Caco-2 (cell line): ENCODE measurements around the gene WDFY2. TPM values are rescaled to one million over a fixed set of nuclear protein-coding genes. Genes with fewer than 3 reads are reported as not detected.

Source experiments
- Bru-seq: library from RNA; stranded (reverse); fragments of 400-500 nt; gene quantifications from one replicate; lab custom pipeline; 2021; lab: Mats Ljungman, UMichigan
- BruChase-seq, 2 experiments: library from RNA; stranded (reverse); fragments of 400-500 nt; gene quantifications; one replicate each; lab custom pipeline; 2021; lab: Mats Ljungman, UMichigan
- BruUV-seq: library from RNA; stranded (reverse); fragments of 400-500 nt; replicated peaks from 2 replicates; lab custom pipeline; 2021; lab: Mats Ljungman, UMichigan
- CTCF ChIA-PET: fragments of 300-600 bp; sonication (Branson Sonifier 250); formaldehyde crosslinking; loops from one replicate; lab custom pipeline; 2022; ENCODE audit warnings: antibody characterized with exemption; lab: Charles Lee
- POLR2A ChIA-PET: fragments of 300-600 bp; sonication (Branson Sonifier 250); formaldehyde crosslinking; loops from one replicate; lab custom pipeline; 2022; ENCODE audit warnings: antibody characterized with exemption; lab: Charles Lee
- DNase-seq, 2 experiments: peaks; one replicate each; pipeline versions ENCODE4 v3.0.0 to v3.0.0-alpha.2; 2020 to 2022
- H3K27me3 ChIP-seq: replicated peaks from 2 replicates; pipeline ENCODE4 v1.6.0; 2011; ENCODE audit warnings: low read length; ENCODE audit not compliant: control insufficient read depth, insufficient read depth
- H3K36me3 ChIP-seq: 2 replicates; pipeline ENCODE4 v1.5.1; 2011; ENCODE audit warnings: low read length; ENCODE audit not compliant: control insufficient read depth, insufficient read depth
- H3K4me1 ChIP-seq: fragments of 250-450 bp; sonication (Bioruptor Pico); 2 replicates; pipeline ENCODE4 v1.5.1; 2020; ENCODE audit warnings: mild to moderate bottlenecking
- H3K4me3 ChIP-seq: 2 replicates; pipeline ENCODE4 v1.5.1; 2011; ENCODE audit warnings: low read depth, mild to moderate bottlenecking, control low read depth, low read length
- H3K9me3 ChIP-seq: fragments of 250-450 bp; sonication (Bioruptor Pico); 2 replicates; pipeline ENCODE4 v1.5.1; 2020; ENCODE audit warnings: mild to moderate bottlenecking, moderate library complexity
- H3K27ac Mint-ChIP-seq: one replicate; pipeline ENCODE4 v1.8.0; 2022; ENCODE audit warnings: mixed read lengths; ENCODE audit not compliant: unreplicated experiment
- H3K27me3 Mint-ChIP-seq: one replicate; pipeline ENCODE4 v1.8.0; 2022; ENCODE audit warnings: mixed read lengths; ENCODE audit not compliant: insufficient read depth, unreplicated experiment
- H3K36me3 Mint-ChIP-seq: one replicate; pipeline ENCODE4 v1.8.0; 2022; ENCODE audit warnings: mild to moderate bottlenecking, mixed read lengths; ENCODE audit not compliant: insufficient read depth, unreplicated experiment
- H3K4me1 Mint-ChIP-seq: one replicate; pipeline ENCODE4 v1.8.0; 2022; ENCODE audit warnings: low read depth, mixed read lengths; ENCODE audit not compliant: unreplicated experiment
- H3K4me3 Mint-ChIP-seq: one replicate; pipeline ENCODE4 v1.8.0; 2022; ENCODE audit warnings: mild to moderate bottlenecking, moderate library complexity, mixed read lengths; ENCODE audit not compliant: unreplicated experiment
- H3K9me3 Mint-ChIP-seq: one replicate; pipeline ENCODE4 v1.8.0; 2022; ENCODE audit warnings: mixed read lengths; ENCODE audit not compliant: unreplicated experiment
- intact Hi-C: fragments of 100-400 bp; cut with micrococcal nuclease; formaldehyde crosslinking; loops from one replicate; pipeline ENCODE4 v1.10.0; 2022; ENCODE audit not compliant: unreplicated experiment
- long read RNA-seq: library from polyadenylated mRNA; stranded (forward); transcript quantifications from one replicate; pipeline ENCODE4 v2.0.0, GENCODE V29; 2022
- total RNA-seq: library from RNA; stranded (reverse); gene quantifications from 2 replicates; pipeline ENCODE4 v1.2.3, GENCODE V29; 2022
- TF ChIP-seq, protein P1 (sequence below), 2 experiments: fragments of 200-600 bp in 1 of 2; IDR thresholded peaks; 1 replicate in 1 of 2; 2 replicates in 1 of 2; pipeline versions ENCODE4 v1.5.1 to v1.8.0; 2011 to 2022; ENCODE audit warnings: antibody characterized with exemption in 1 of 2, control low read depth in 1 of 2, inconsistent platforms in 1 of 2, low read depth in 1 of 2, low read length in 1 of 2, mild to moderate bottlenecking in 1 of 2, moderate library complexity in 1 of 2; ENCODE audit not compliant: insufficient read depth in 1 of 2, severe bottlenecking in 1 of 2, unreplicated experiment in 1 of 2

Gene WDFY2, protein sequence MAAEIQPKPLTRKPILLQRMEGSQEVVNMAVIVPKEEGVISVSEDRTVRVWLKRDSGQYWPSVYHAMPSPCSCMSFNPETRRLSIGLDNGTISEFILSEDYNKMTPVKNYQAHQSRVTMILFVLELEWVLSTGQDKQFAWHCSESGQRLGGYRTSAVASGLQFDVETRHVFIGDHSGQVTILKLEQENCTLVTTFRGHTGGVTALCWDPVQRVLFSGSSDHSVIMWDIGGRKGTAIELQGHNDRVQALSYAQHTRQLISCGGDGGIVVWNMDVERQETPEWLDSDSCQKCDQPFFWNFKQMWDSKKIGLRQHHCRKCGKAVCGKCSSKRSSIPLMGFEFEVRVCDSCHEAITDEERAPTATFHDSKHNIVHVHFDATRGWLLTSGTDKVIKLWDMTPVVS
- 6.3 and 9.2 TPM in 2 replicates for total RNA-seq
- Bru-seq, nascent RNA, result percentile 65 among the genes with signal in this experiment
- BruChase-seq, experiment 1, labeled RNA remaining after a 2-hour chase, result percentile 60 among the genes with signal in this experiment
- percentile 54 among the genes with signal in this experiment for BruChase-seq, experiment 2, labeled RNA remaining after a 6-hour chase
- long read RNA-seq, full-length matches to known transcripts, result 7 of 14 reads
- long read RNA-seq, partial matches to known transcripts, result 1 of 14 reads
- long read RNA-seq, other reads (novel, unspliced or antisense), result 6 of 14 reads

DNA sequence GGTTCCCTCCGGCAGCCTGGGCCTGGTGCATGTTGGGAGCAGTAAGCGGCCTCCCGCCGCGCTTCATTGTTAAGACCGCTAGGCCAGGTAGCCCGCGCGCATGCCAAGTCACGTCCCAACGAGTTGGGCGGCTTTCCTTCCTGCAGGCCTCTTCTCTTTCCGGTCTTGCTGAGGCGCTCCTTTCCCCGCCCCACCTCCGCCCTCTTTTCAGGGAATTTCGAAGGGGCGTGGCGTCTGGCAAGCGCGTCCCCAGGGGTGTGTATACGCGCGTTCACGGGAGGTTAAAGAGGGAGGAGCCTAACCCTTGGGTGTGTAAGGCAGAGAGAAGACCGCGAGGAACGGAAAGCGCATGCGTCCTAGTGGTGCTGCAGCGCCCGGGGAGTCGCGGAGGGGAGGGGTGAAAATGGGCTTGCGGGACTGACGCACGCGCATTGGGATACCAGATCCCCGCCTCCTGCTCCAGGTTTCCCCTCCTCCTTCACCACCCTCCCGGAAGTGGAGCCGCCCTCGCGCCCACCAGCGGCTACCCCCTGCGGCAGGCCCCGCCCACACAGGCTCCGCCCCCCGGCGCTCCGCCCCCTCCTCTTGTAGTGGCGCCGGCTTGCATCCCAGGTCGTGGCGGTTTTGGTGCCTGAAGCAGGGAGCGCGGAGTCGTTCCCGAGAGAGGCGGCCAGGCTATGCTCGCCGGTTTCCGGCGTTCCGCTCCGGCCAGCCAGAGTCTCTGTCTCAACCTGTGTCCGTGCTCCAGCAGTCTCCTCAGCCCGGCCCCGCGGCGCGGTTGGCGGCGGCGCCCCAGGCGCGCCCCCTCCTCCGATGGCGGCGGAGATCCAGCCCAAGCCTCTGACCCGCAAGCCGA is at the start of gene WDFY2:
WDFY2 (plus strand) TSS at position 588 of the 856 bp plus-strand sequence; CDS start at position 814, 226 bp downstream.
- peaks cover 21% of the 10 kb centered on the region for H3K4me1 ChIP-seq
- POLR2A ChIA-PET, result interaction anchor here (0.6 to 1.2 kb wide), 3 partner anchors 124 to 138 kb away, joined by 3 to 18 read pairs (median 3); partner anchors contain the start of gene INTS6
- no peaks in the 10 kb centered on the region for H3K36me3 ChIP-seq
- Mint-ChIP-seq H3K9me3 (peaks cover 4% of the 10 kb centered on the region), H3K27ac (peak within 1 kb of the TSS; percentile 38), H3K27me3 (peaks cover under 1% of the 10 kb centered on the region), H3K36me3 (no peaks in the 10 kb centered on the region), H3K4me3 (peak within 1 kb of the TSS; percentile 75), H3K4me1 (peaks cover 7% of the 10 kb centered on the region)
- TF ChIP-seq, protein P1, sequence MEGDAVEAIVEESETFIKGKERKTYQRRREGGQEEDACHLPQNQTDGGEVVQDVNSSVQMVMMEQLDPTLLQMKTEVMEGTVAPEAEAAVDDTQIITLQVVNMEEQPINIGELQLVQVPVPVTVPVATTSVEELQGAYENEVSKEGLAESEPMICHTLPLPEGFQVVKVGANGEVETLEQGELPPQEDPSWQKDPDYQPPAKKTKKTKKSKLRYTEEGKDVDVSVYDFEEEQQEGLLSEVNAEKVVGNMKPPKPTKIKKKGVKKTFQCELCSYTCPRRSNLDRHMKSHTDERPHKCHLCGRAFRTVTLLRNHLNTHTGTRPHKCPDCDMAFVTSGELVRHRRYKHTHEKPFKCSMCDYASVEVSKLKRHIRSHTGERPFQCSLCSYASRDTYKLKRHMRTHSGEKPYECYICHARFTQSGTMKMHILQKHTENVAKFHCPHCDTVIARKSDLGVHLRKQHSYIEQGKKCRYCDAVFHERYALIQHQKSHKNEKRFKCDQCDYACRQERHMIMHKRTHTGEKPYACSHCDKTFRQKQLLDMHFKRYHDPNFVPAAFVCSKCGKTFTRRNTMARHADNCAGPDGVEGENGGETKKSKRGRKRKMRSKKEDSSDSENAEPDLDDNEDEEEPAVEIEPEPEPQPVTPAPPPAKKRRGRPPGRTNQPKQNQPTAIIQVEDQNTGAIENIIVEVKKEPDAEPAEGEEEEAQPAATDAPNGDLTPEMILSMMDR (IDR thresholded peaks at IDR 0.05; ENCODE audit: insufficient read depth in 1 of 2, low read depth in 1 of 2, low read length in 1 of 2, severe bottlenecking in 1 of 2, unreplicated experiment in 1 of 2), result peak in 1 of 2 experiments; percentile 24
- H3K9me3 ChIP-seq, result no peaks in the 10 kb centered on the region
- H3K4me3 ChIP-seq, result peak within 1 kb of the TSS; percentile 70
- no TSS peak for BruUV-seq
- CTCF ChIA-PET, result no interaction called here
- intact Hi-C loops, result loop anchor here (1.0 to 5.0 kb wide), 5 partner anchors 27 to 220 kb away; partner anchors contain the start of genes DHRS12 and INTS6
- peak; percentile 99 to 100 for DNase-seq
- no peaks in the 10 kb centered on the region for H3K27me3 ChIP-seq

DNA sequence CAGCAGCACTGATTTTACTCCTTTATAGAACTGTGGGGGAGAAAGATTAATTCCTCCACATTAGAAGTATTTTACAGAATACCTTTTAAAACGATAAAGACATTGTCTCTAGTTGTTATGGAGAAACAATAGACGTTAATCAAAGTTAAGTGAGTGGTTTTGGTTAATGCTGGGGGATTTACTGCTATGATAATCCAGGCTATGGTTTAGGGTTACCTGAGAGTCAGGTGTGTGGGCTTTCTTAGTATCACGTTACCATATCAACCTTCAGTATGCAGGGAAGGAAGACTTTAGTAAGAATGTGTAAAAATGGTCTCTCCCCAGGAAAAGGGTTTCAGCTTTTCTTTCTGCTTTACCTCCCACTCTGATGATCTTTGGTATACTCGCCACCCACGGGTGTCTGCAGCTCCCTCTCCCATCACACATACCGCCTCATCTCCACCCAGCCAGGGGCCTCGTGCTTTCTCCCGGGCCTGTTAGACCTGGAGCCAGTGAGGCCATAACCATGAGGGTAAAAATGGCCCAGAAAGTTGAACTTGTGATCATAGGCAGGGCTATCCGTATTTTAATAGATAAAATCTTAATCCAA is 45.6 kb upstream of the WDFY2 start:
- TF ChIP-seq, protein P1 (IDR thresholded peaks at IDR 0.05; ENCODE audit: insufficient read depth in 1 of 2, low read depth in 1 of 2, low read length in 1 of 2, severe bottlenecking in 1 of 2, unreplicated experiment in 1 of 2), result no peak
- no peaks in the 10 kb centered on the region for H3K9me3 ChIP-seq
- no peaks in the 10 kb centered on the region for H3K4me1 ChIP-seq
- CTCF ChIA-PET, result no interaction called here
- no peak overlapping the region for H3K4me3 ChIP-seq
- BruUV-seq, result no TSS peak
- H3K9me3 Mint-ChIP-seq, result no peaks in the 10 kb centered on the region
- H3K36me3 ChIP-seq, result no peaks in the 10 kb centered on the region
- H3K4me3 Mint-ChIP-seq, result no peak overlapping the region
- H3K4me1 Mint-ChIP-seq, result peaks cover 7% of the 10 kb centered on the region
- H3K36me3 Mint-ChIP-seq, result no peaks in the 10 kb centered on the region
- no peak overlapping the region for H3K27ac Mint-ChIP-seq
- intact Hi-C loops, result no loop called here
- POLR2A ChIA-PET, result no interaction called here
- no peaks in the 10 kb centered on the region for H3K27me3 Mint-ChIP-seq
- no peak for DNase-seq
- H3K27me3 ChIP-seq, result no peaks in the 10 kb centered on the region
